Smooth muscle cell (in vitro differentiated cells): ENCODE measurements around the gene HEXA. TPM values are rescaled to one million over a fixed set of nuclear protein-coding genes. Genes with fewer than 3 reads are reported as not detected.
"Not testable (repeated sequence)": the region's sequence is repeated elsewhere in the genome, so short reads cannot be mapped to it uniquely, and the experiment has no call there.

Source experiments
- DNase-seq: peaks from one replicate; lab custom pipeline; 2025; ENCODE audit not compliant: unreplicated experiment; lab: John Stamatoyannopoulos, UW
- H2AFZ ChIP-seq: fragments of 200-600 bp; sonication (generic); 2 replicates; pipeline ENCODE4 v1.6.0; 2016; ENCODE audit warnings: antibody characterized with exemption, low read depth, mild to moderate bottlenecking
- H3F3A ChIP-seq: fragments of 200-600 bp; sonication (generic); 2 replicates; pipeline ENCODE4 v1.6.0; 2017; ENCODE audit warnings: antibody characterized with exemption, low read depth
- H3K27ac ChIP-seq: fragments of 200-600 bp; sonication (generic); 2 replicates; pipeline ENCODE4 v1.5.1; 2016; ENCODE audit warnings: low read depth, mild to moderate bottlenecking
- H3K27me3 ChIP-seq: fragments of 200-600 bp; sonication (generic); 2 replicates; pipeline ENCODE4 v1.6.1; 2016; ENCODE audit warnings: low read depth, mild to moderate bottlenecking
- H3K36me3 ChIP-seq: fragments of 200-600 bp; sonication (generic); 2 replicates; pipeline ENCODE4 v1.5.1; 2016; ENCODE audit warnings: low read depth
- H3K4me1 ChIP-seq: fragments of 200-600 bp; sonication (generic); 2 replicates; pipeline ENCODE4 v1.5.1; 2016; ENCODE audit warnings: low read depth
- H3K4me2 ChIP-seq: fragments of 200-600 bp; sonication (generic); 2 replicates; pipeline ENCODE4 v1.6.0; 2016; ENCODE audit warnings: mild to moderate bottlenecking
- H3K4me3 ChIP-seq: fragments of 200-600 bp; sonication (generic); 2 replicates; pipeline ENCODE4 v1.5.1; 2016; ENCODE audit warnings: mild to moderate bottlenecking
- H3K79me2 ChIP-seq: fragments of 200-600 bp; sonication (generic); 2 replicates; pipeline ENCODE4 v1.6.0; 2016; ENCODE audit warnings: low read depth, mild to moderate bottlenecking
- H3K9ac ChIP-seq: fragments of 200-600 bp; sonication (generic); 2 replicates; pipeline ENCODE4 v1.6.0; 2016; ENCODE audit warnings: low read depth
- H3K9me3 ChIP-seq: fragments of 200-600 bp; sonication (generic); replicated peaks from 2 replicates; pipeline ENCODE4 v1.5.1; 2016; ENCODE audit warnings: low read depth
- H4K20me1 ChIP-seq: fragments of 200-600 bp; sonication (generic); 2 replicates; pipeline ENCODE4 v1.6.0; 2016; ENCODE audit warnings: low read depth
- CTCF ChIP-seq: fragments of 200-600 bp; sonication (generic); IDR thresholded peaks from 2 replicates; pipeline ENCODE4 v1.5.1; 2017; ENCODE audit warnings: borderline replicate concordance, mild to moderate bottlenecking, antibody characterized with exemption; ENCODE audit not compliant: insufficient read depth, poor library complexity, severe bottlenecking
- WGBS: methylation state at CpG from one replicate; pipeline ENCODE4 v1.1.7; 2016; ENCODE audit warnings: low lambda C conversion rate; 5-methylcytosine and 5-hydroxymethylcytosine counted together
- polyA plus RNA-seq: library from polyadenylated mRNA; unstranded; fragments of >200 nt; fragmentation: Nextera tagmentation; extraction: Ambion mirVana; gene quantifications from 2 replicates; pipeline ENCODE4 v1.2.1, GENCODE V29; 2016
- total RNA-seq: library from RNA; depleted of rRNA; stranded (reverse); fragments of >200 nt; gene quantifications from 2 replicates; pipeline ENCODE4 v1.2.3, GENCODE V29; 2014

The HEXA gene
- total and polyA plus RNA-seq, 2 experiments from 2014 or later: 77.4 to 155 TPM

GRCh38 chr15:72398648-72399047 lies 22.8 kb upstream of the HEXA start:
- no peaks in the 10 kb centered on the region for H3K4me1 ChIP-seq
- DNase-seq: no peak
- no peak overlapping the region for H3K4me3 ChIP-seq
- H3K36me3 ChIP-seq: no peaks in the 10 kb centered on the region
- H3K9ac ChIP-seq: no peak overlapping the region
- no peaks in the 10 kb centered on the region for H4K20me1 ChIP-seq
- no peaks in the 10 kb centered on the region for H3K9me3 ChIP-seq
- H3K79me2 ChIP-seq: no peaks in the 10 kb centered on the region
- no peaks in the 10 kb centered on the region for H3F3A ChIP-seq
- TF ChIP-seq CTCF: no peak
- H3K27ac ChIP-seq: no peak overlapping the region
- 88% methylated on average over 7 of the region's 7 CpGs for WGBS
- H3K27me3 ChIP-seq: peaks cover 51% of the 10 kb centered on the region
- H3K4me2 ChIP-seq: no peak overlapping the region
- no peak overlapping the region for H2AFZ ChIP-seq

GRCh38 chr15:72397796-72398588 lies 22.2 kb upstream of the HEXA start, which contains the start of gene TMEM202:
Gene TMEM202 (plus strand): TSS chr15:72398305. CDS start chr15:72398327, 22 bp downstream.
- no peak for TF ChIP-seq CTCF
- whole genome bisulfite sequencing: 78% methylated on average over 4 of the region's 4 CpGs
- no peak within 1 kb of the TSS for H3K27ac ChIP-seq
- H3K27me3 ChIP-seq: peaks cover 44% of the 10 kb centered on the region
- no peaks in the 10 kb centered on the region for H3K36me3 ChIP-seq
- DNase-seq: no peak
- no peak within 1 kb of the TSS for H3K4me2 ChIP-seq
- no peaks in the 10 kb centered on the region for H3F3A ChIP-seq
- H3K9ac ChIP-seq: no peak within 1 kb of the TSS
- H3K9me3 ChIP-seq: no peaks in the 10 kb centered on the region
- no peak within 1 kb of the TSS for H3K4me3 ChIP-seq
- H4K20me1 ChIP-seq: no peaks in the 10 kb centered on the region
- no peaks in the 10 kb centered on the region for H3K4me1 ChIP-seq
- H3K79me2 ChIP-seq: no peaks in the 10 kb centered on the region
- H2AFZ ChIP-seq: no peak within 1 kb of the TSS

- not testable (repeated sequence) for H3K4me3 ChIP-seq, H3K9me3 ChIP-seq, H3K4me1 ChIP-seq, H3K27ac ChIP-seq, DNase-seq, H3K79me2 ChIP-seq, H3F3A ChIP-seq, H3K4me2 ChIP-seq, H2AFZ ChIP-seq, H3K36me3 ChIP-seq, H4K20me1 ChIP-seq, H3K9ac ChIP-seq
- peaks cover 37% of the 10 kb centered on the region for H3K27me3 ChIP-seq
- WGBS: 96% methylated on average over 10 of the region's 24 CpGs
Measured at GRCh38 chr15:72396331-72396730, 20.5 kb upstream of the HEXA start.

- no peaks in the 10 kb centered on the region for H4K20me1 ChIP-seq
- no peak for TF ChIP-seq CTCF
- no peaks in the 10 kb centered on the region for H3K79me2 ChIP-seq
- H3K9me3 ChIP-seq: no peaks in the 10 kb centered on the region
- H3K27me3 ChIP-seq: peaks cover 56% of the 10 kb centered on the region
- no peak overlapping the region for H3K4me2 ChIP-seq
- H3K4me1 ChIP-seq: no peaks in the 10 kb centered on the region
- no peaks in the 10 kb centered on the region for H3F3A ChIP-seq
- no peak overlapping the region for H2AFZ ChIP-seq
- H3K9ac ChIP-seq: no peak overlapping the region
- no peak overlapping the region for H3K4me3 ChIP-seq
- 74% methylated on average over 3 of the region's 3 CpGs for WGBS
- no peaks in the 10 kb centered on the region for H3K36me3 ChIP-seq
- no peak for DNase-seq
- H3K27ac ChIP-seq: no peak overlapping the region
Measured at GRCh38 chr15:72389231-72389630, 13.4 kb upstream of the HEXA start.
